ENCODE measurements around the gene EFCAB14.

GRCh38 chr1:46689356-46689755, 29.6 kb downstream of the EFCAB14 start:
- TF ChIP-seq BHLHE40 (IDR thresholded peaks at IDR 0.05; ENCODE audit: borderline replicate concordance) (no peak), ZNF384 (IDR thresholded peaks at IDR 0.05) (no peak), SP1 (IDR thresholded peaks at IDR 0.05) (no peak), NFRKB (IDR thresholded peaks at IDR 0.05) (no peak), FOXA1 (IDR thresholded peaks at IDR 0.05) (no peak)
